NOMO-1 treated with dmso at 0.1 percent for 144 hours (cell line): ENCODE measurements around the gene NFIC.
"Not testable (repeated sequence)": the region's sequence is repeated elsewhere in the genome, so short reads cannot be mapped to it uniquely, and the experiment has no call there.

Experiments
- DNase-seq: peaks from one replicate; lab custom pipeline; 2025; ENCODE audit not compliant: unreplicated experiment; lab: John Stamatoyannopoulos, UW

Gene NFIC

GRCh38 chr19:3370728-3371591 lies 4.6 kb downstream of the NFIC start:
- no peak for DNase-seq

GRCh38 chr19:3372413-3372812 lies 6.0 kb downstream of the NFIC start:
- no peak for DNase-seq

DNA sequence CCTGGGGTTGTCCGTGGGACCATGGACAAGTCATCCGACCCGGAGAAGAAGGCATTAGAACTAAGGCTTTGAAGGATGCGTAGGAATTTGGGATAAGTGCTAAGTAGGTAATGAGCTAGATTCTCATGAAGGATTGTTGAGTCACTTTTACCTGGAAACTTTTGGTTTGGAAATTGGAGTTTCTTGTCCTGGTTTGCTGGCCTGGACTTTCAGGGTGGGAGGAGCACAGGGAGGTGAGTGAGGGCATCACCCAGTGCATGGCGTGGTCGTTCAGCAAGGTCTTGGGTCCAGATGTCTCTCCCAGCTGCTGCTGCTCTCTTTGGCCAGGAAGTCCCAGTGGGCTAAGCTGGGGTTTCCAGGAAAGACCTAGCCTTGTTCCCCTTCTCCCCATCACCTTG lies 7.6 kb downstream of the NFIC start:
- DNase-seq: no peak

- DNase-seq: no peak
Observed at GRCh38 chr19:3374369-3375112, 8.2 kb downstream of the NFIC start.

DNA sequence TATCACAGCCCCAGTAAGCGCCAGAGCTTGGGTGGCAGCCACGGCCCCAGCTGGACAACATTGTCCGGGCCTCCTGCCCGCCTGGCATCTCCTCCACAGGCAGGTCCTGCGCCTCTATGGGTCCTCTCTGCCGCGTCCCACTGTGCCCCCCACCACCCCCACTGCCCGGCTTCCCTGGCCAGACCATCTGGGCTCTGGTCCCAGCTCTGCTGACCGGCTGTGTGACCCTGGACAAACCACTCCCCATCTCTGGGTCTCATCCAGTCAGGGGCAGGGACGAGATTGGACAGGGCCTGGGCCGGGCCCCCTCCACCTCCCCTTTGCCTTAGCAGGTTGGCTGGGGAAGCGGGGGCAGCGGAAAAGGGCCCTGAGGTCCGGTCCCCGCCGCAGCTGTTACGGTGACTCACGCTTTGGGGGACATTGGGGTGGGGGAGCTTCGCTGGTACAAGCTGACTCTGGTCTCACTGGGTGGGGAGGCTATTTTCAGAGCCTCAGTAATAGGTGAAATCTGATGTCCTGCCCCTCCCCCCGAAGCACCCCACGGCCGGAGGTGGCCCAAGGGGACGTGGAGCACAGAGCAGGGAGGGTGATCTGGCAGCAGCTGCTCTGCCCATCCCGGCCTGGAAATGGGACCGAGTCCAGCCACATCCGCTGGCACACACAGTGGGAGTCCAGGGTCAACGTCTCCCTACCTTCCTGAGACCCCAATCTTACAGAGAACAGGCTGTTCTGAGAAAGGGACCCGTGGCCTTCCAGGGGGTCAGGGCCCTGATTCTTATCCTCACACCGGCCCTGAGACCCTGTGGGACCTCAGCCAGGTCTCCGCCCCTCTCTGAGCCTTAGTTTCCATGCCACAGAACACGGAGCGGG lies 9.1 kb downstream of the NFIC start:
- no peak for DNase-seq

DNA sequence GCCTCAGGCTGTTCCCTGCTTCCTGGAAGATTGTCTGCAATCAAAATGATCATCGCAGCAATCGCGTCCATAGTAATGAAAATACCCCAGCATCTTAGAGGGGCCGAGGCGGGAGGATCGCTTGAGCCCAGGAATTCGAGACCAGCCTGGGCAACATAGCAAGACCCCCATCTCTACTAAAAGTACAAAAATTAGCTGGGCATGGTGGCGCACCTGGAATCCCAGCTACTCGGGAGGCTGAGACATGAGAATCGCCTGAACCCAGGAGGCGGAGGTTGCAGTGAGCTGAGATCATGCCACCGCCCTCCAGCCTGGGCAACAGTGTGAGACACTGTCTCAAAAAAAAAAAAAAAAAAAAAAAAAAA lies 9.7 kb downstream of the NFIC start:
- not testable (repeated sequence) for DNase-seq

GRCh38 chr19:3378352-3379150 lies 12.2 kb downstream of the NFIC start:
- DNase-seq: no peak

- DNase-seq: no peak
Observed at GRCh38 chr19:3380829-3381228, 14.4 kb downstream of the NFIC start.

- DNase-seq: no peak
Observed at GRCh38 chr19:3381701-3382372, 15.5 kb downstream of the NFIC start.

- DNase-seq: no peak
Observed at GRCh38 chr19:3382460-3383100, 16.2 kb downstream of the NFIC start.

GRCh38 chr19:3383121-3383722 lies 16.8 kb downstream of the NFIC start:
- DNase-seq: no peak

DNA sequence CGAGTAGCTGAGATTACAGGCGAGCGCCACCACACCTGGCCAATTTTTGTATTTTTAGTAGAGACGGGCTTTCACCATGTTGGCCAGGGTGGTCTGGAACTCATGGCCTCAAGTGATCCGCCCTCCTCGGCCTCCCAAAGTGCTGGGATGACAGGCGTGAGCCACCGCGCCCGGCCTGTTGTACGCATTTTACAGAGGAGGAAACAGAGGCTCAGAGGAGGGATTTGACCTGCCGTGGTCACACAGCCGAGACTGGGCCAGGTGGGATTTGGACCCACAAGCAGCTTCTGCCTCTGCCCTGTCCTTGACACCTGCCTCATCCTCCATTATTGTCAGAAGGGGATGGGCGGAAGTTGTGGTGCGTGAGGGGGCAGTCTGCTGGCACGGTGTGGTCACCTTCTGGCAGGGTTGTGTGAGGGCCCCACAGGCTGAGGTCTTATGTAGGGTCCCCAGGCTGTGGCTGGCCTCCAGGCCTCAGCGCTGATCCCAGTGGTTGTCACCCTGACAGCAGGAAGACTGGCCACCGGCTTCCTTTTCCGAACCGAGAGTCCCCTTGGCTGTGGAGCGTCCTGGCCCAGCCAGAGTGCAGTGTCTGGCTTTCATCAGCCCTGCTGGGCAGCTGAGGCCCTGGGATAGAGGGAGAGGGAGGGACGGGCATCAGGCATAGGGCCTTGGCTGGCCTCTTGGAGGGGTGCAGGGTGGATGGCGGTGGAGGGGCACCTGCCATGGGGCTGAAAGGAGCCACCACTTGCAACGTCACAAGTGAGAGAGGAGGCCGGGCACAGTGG lies 20.3 kb downstream of the NFIC start:
- DNase-seq: no peak

DNA sequence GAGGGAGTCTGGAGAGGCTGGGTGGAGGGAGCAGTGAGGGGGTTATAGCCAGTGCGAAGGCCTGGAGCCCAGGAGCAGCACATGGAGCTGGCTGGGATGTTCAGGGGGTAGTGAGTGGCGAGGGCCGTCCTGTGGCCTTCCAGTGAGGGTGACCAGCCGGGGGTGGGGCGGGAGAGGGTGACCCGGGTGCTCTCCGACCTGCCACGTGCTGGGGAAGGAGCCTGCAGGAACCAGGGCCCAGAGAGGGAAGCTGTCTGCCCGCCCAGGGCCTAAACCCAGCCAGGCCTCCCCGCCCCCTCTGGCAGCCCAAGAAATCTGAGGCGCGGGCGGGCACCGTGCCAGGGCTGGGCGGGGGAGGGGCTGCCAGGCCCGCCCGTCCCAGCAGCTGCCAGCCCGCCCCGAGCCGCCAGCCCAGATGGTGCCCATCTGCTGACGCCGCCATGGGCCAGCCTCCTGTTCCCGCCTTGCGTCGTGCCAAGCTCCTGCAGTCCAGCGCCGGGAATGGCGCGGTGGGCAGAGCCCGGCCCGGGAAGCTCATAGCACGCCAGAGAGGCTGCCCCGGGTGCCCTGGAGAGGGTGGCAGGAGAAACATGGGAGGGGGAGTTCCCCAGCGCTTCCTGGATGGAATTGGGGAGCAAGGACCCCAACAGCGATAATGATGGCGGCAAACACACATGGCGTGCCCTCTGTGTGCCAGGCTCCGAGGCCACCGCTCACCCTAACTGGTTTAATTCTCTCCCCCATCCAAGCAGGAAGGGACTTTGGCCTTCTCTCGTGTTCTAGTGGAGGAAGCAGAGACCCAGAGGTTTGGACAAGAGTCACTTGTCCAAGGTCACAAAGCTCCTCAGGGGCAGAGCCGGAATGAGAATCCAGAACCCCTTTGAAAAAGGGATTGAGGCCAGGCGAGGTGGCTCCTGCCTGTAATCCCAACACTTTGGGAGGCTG lies 21.5 kb downstream of the NFIC start:
- DNase-seq: no peak

DNA sequence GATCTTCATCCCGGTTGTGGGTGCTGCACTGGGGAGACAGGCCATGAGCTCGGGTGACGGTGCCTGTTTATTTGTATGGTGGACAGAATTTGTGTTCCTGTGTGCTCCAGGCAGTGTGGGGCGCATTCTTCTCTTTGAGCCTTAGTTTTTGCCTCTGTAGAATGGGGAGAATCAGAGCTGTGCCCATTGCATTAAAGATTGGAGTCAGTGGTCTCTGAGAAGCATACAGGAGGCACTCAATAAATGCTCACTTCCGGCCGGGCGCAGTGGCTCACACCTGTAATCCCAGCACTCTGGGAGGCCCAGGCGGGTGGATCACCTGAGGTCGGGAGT lies 23.0 kb downstream of the NFIC start:
- DNase-seq: no peak

GRCh38 chr19:3389876-3390371 lies 23.5 kb downstream of the NFIC start:
- DNase-seq: no peak

DNA sequence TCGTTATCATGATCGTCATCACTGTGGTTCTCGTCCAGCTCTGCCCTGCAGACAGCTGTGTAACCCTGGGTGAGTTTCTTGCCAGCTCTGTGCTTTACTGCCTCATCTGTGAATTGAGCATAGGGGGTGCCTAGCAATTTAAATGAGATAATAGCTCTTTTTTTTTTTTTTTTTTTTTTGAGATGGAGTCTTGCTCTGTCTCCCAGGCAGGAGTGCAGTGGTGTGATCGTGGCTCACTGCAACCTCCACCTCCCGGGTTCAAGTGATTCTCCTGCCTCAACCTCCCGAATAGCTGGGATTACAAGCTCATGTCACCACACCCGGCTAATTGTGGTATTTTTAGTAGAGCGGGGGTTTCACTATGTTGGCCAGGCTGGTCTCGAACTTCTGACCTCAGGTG lies 25.5 kb downstream of the NFIC start:
- not testable (repeated sequence) for DNase-seq

GRCh38 chr19:3392480-3392879 lies 26.1 kb downstream of the NFIC start:
- DNase-seq: no peak
